H9 (cell line): ENCODE results near the gene RHEBL1. TPM values are rescaled to one million over a fixed set of nuclear protein-coding genes. Genes with fewer than 3 reads are reported as not detected.

Source experiments
- DNase-seq: peaks from one replicate; pipeline ENCODE4 v3.0.0-alpha.2; 2017
- H2AFZ ChIP-seq: one replicate; pipeline ENCODE4 v1.6.1; 2013; ENCODE audit warnings: mild to moderate bottlenecking, low read length, control low read depth, moderate library complexity
- H2AK5ac ChIP-seq: 2 replicates; pipeline ENCODE4 v1.6.1; 2013; ENCODE audit warnings: low read length, control low read depth, mixed read lengths; ENCODE audit not compliant: insufficient read length
- H2BK120ac ChIP-seq: one replicate; pipeline ENCODE4 v1.6.1; 2013; ENCODE audit warnings: low read depth, mild to moderate bottlenecking, low read length, control low read depth, inconsistent platforms; ENCODE audit not compliant: poor library complexity, severe bottlenecking
- H2BK12ac ChIP-seq: 2 replicates; pipeline ENCODE4 v1.6.1; 2013; ENCODE audit warnings: low read length, control low read depth, mixed read lengths, low read depth; ENCODE audit not compliant: insufficient read length
- H2BK15ac ChIP-seq: 2 replicates; pipeline ENCODE4 v1.6.1; 2013; ENCODE audit warnings: low read depth, low read length, control low read depth
- H2BK20ac ChIP-seq: one replicate; pipeline ENCODE4 v1.6.1; 2013; ENCODE audit warnings: low read depth, mild to moderate bottlenecking, low read length, control low read depth, inconsistent platforms; ENCODE audit not compliant: poor library complexity, severe bottlenecking
- H2BK5ac ChIP-seq: 2 replicates; pipeline ENCODE4 v1.6.1; 2013; ENCODE audit warnings: low read length, control low read depth, mixed read lengths; ENCODE audit not compliant: insufficient read length
- H3K14ac ChIP-seq: 2 replicates; pipeline ENCODE4 v1.6.1; 2013; ENCODE audit warnings: low read length, control low read depth; ENCODE audit not compliant: insufficient read depth
- H3K18ac ChIP-seq: 2 replicates; pipeline ENCODE4 v1.6.1; 2013; ENCODE audit warnings: low read depth, mild to moderate bottlenecking, mixed read lengths, low read length, control low read depth; ENCODE audit not compliant: insufficient read length
- H3K23ac ChIP-seq: 2 replicates; pipeline ENCODE4 v1.6.1; 2013; ENCODE audit warnings: low read length, control low read depth, mixed read lengths, low read depth; ENCODE audit not compliant: insufficient read length
- H3K23me2 ChIP-seq: 2 replicates; pipeline ENCODE4 v1.6.1; 2013; ENCODE audit warnings: low read depth, mild to moderate bottlenecking, mixed read lengths, low read length, control low read depth; ENCODE audit not compliant: insufficient read length, poor library complexity, severe bottlenecking
- H3K27ac ChIP-seq: 2 replicates; pipeline ENCODE4 v1.5.1; 2013; ENCODE audit warnings: low read length, control low read depth, mixed read lengths, low read depth; ENCODE audit not compliant: insufficient read length
- H3K27me3 ChIP-seq: 2 replicates; pipeline ENCODE4 v1.6.1; 2013; ENCODE audit warnings: low read length, control low read depth, inconsistent platforms; ENCODE audit not compliant: insufficient read depth
- H3K4ac ChIP-seq: 2 replicates; pipeline ENCODE4 v1.6.1; 2013; ENCODE audit warnings: low read depth, mild to moderate bottlenecking, control low read depth, inconsistent platforms, low read length, moderate library complexity
- H3K4me1 ChIP-seq: 2 replicates; pipeline ENCODE4 v1.6.1; 2013; ENCODE audit warnings: low read length, control low read depth, inconsistent platforms; ENCODE audit not compliant: insufficient read depth
- H3K4me2 ChIP-seq: 2 replicates; pipeline ENCODE4 v1.6.1; 2013; ENCODE audit warnings: low read length, control low read depth, mixed read lengths; ENCODE audit not compliant: insufficient read length, insufficient read depth
- H3K56ac ChIP-seq: 2 replicates; pipeline ENCODE4 v1.6.1; 2013; ENCODE audit warnings: low read depth, mild to moderate bottlenecking, mixed read lengths, low read length, control low read depth; ENCODE audit not compliant: insufficient read length
- H3K79me1 ChIP-seq: 2 replicates; pipeline ENCODE4 v1.6.1; 2013; ENCODE audit warnings: low read depth, mild to moderate bottlenecking, moderate library complexity, low read length, control low read depth, inconsistent platforms; ENCODE audit not compliant: insufficient read depth, poor library complexity, severe bottlenecking
- H3K79me2 ChIP-seq: 2 replicates; pipeline ENCODE4 v1.6.1; 2013; ENCODE audit warnings: low read length, control low read depth, inconsistent platforms; ENCODE audit not compliant: insufficient read depth
- H3K9ac ChIP-seq: 2 replicates; pipeline ENCODE4 v1.6.1; 2013; ENCODE audit warnings: low read length, control low read depth, mixed read lengths; ENCODE audit not compliant: insufficient read length; ENCODE audit errors: extremely low read depth
- H3K9me3 ChIP-seq: one replicate; pipeline ENCODE4 v1.6.1; 2013; ENCODE audit warnings: low read depth, low read length, inconsistent platforms; ENCODE audit not compliant: control insufficient read depth
- H3T11ph ChIP-seq: one replicate; pipeline ENCODE4 v1.6.1; 2013; ENCODE audit warnings: mild to moderate bottlenecking, low read length, control low read depth, inconsistent platforms
- H4K20me1 ChIP-seq: one replicate; pipeline ENCODE4 v1.6.1; 2013; ENCODE audit not compliant: control insufficient read depth, insufficient read length, insufficient read depth
- H4K5ac ChIP-seq: 2 replicates; pipeline ENCODE4 v1.6.1; 2013; ENCODE audit warnings: low read depth, mild to moderate bottlenecking, mixed read lengths, low read length, control low read depth; ENCODE audit not compliant: insufficient read length
- H4K8ac ChIP-seq: replicated peaks from 2 replicates; pipeline ENCODE4 v1.6.1; 2013; ENCODE audit warnings: low read length, control low read depth, mixed read lengths, low read depth; ENCODE audit not compliant: insufficient read length
- H4K91ac ChIP-seq: 2 replicates; pipeline ENCODE4 v1.6.1; 2013; ENCODE audit warnings: low read depth, mild to moderate bottlenecking, moderate library complexity, mixed read lengths, low read length, control low read depth; ENCODE audit not compliant: insufficient read length
- H3K27ac Mint-ChIP-seq, 3 experiments: 2 replicates in 2 of 3; 3 replicates in 1 of 3; pipeline ENCODE4 v1.8.0; 2020 to 2021; ENCODE audit warnings: mixed read lengths in 3 of 3, mild to moderate bottlenecking in 1 of 3, moderate library complexity in 1 of 3
- H3K27me3 Mint-ChIP-seq: 2 replicates; pipeline ENCODE4 v1.8.0; 2021; ENCODE audit warnings: low read depth, mild to moderate bottlenecking, moderate library complexity, mixed read lengths
- H3K36me3 Mint-ChIP-seq, 3 experiments: 2 replicates in 2 of 3; 3 replicates in 1 of 3; pipeline ENCODE4 v1.8.0; 2020 to 2021; ENCODE audit warnings: low read depth in 3 of 3, mixed read lengths in 3 of 3; ENCODE audit not compliant: insufficient read depth in 1 of 3
- H3K4me1 Mint-ChIP-seq, 2 experiments: 2 replicates each; pipeline ENCODE4 v1.8.0; 2020; ENCODE audit warnings: mixed read lengths in 2 of 2
- H3K4me3 Mint-ChIP-seq, 2 experiments: 2 replicates in 1 of 2; 3 replicates in 1 of 2; pipeline ENCODE4 v1.8.0; 2020 to 2021; ENCODE audit warnings: mild to moderate bottlenecking in 2 of 2, mixed read lengths in 2 of 2, moderate library complexity in 1 of 2
- H3K9me3 Mint-ChIP-seq, 2 experiments: 2 replicates in 1 of 2; 3 replicates in 1 of 2; pipeline ENCODE4 v1.8.0; 2020; ENCODE audit warnings: mild to moderate bottlenecking in 2 of 2, mixed read lengths in 2 of 2, moderate library complexity in 1 of 2
- WGBS: extraction: QIAGEN DNeasy Blood & Tissue Kit; methylation state at CpG from one replicate; pipeline ENCODE4 v1.1.7; 2013; ENCODE audit warnings: missing lambda C conversion rate, low lambda C conversion rate, mixed read lengths; ENCODE audit not compliant: insufficient read length; ENCODE audit errors: extremely low coverage; 5-methylcytosine and 5-hydroxymethylcytosine counted together
- total RNA-seq: library from RNA; stranded (reverse); gene quantifications from 2 replicates; pipeline ENCODE4 v1.2.1, GENCODE V29; 2021
- TF ChIP-seq, protein P1 (sequence below): fragments of 200-600 bp; sonication (generic); conservative IDR thresholded peaks from 3 replicates; pipeline ENCODE4 v1.8.0; 2021; ENCODE audit warnings: antibody characterized with exemption, mild to moderate bottlenecking

RHEBL1 gene
- total RNA-seq, 1 experiment from 2014 or later, result 4.0 TPM

DNA sequence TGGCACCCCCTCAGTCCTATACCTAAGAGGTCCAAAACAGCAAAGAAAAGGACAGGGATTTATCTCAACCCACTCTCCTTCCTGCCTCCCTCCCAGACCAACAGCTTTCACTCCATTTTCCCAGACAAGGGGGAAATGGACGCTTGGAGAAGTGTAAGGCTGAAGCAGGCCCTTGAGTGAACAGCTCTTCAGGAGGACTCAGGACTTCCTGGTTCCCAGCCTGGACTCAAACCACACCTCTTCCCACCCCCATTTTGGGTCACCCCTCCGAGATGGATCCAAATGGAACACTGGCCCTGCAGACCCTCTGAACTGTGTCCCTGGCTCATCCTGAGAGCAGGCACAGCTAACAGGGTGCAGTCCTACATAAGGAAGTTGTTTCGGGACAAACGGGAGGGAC lies 11.9 kb downstream of the RHEBL1 start:
- H2AFZ ChIP-seq, result no peak overlapping the region
- H3K4me3 Mint-ChIP-seq, result peak overlapping the region; percentile 97
- no peak overlapping the region for H2BK12ac ChIP-seq
- no peak overlapping the region for H2BK15ac ChIP-seq
- DNase-seq, result no peak
- H3K27me3 ChIP-seq, result no peaks in the 10 kb centered on the region
- no peak overlapping the region for H3K23ac ChIP-seq
- H3K36me3 Mint-ChIP-seq, result peaks cover 26 to 34% (median 31%) of the 10 kb centered on the region in 3 experiments
- H4K5ac ChIP-seq, result no peak overlapping the region
- WGBS, result no CpG with 5 or more reads among the region's 4 CpGs
- H2BK120ac ChIP-seq, result no peak overlapping the region
- H3K56ac ChIP-seq, result no peak overlapping the region
- H4K20me1 ChIP-seq, result no peaks in the 10 kb centered on the region
- H4K91ac ChIP-seq, result no peak overlapping the region
- no peaks in the 10 kb centered on the region for H3K27me3 Mint-ChIP-seq
- H3K27ac ChIP-seq, result no peak overlapping the region
- H3K9ac ChIP-seq, result peak overlapping the region; percentile 50
- H3K4me2 ChIP-seq, result peak overlapping the region; percentile 85
- no peak overlapping the region for H3T11ph ChIP-seq
- peaks cover 50% of the 10 kb centered on the region in 2 experiments for H3K4me1 Mint-ChIP-seq
- H3K18ac ChIP-seq, result no peak overlapping the region
- no peak overlapping the region for H2BK5ac ChIP-seq
- peaks cover 14% of the 10 kb centered on the region for H3K4me1 ChIP-seq
- TF ChIP-seq, protein P1, sequence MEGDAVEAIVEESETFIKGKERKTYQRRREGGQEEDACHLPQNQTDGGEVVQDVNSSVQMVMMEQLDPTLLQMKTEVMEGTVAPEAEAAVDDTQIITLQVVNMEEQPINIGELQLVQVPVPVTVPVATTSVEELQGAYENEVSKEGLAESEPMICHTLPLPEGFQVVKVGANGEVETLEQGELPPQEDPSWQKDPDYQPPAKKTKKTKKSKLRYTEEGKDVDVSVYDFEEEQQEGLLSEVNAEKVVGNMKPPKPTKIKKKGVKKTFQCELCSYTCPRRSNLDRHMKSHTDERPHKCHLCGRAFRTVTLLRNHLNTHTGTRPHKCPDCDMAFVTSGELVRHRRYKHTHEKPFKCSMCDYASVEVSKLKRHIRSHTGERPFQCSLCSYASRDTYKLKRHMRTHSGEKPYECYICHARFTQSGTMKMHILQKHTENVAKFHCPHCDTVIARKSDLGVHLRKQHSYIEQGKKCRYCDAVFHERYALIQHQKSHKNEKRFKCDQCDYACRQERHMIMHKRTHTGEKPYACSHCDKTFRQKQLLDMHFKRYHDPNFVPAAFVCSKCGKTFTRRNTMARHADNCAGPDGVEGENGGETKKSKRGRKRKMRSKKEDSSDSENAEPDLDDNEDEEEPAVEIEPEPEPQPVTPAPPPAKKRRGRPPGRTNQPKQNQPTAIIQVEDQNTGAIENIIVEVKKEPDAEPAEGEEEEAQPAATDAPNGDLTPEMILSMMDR, result no peak
- no peak overlapping the region for H2AK5ac ChIP-seq
- H3K79me2 ChIP-seq, result peaks cover 48% of the 10 kb centered on the region
- H3K27ac Mint-ChIP-seq, result peak overlapping the region in 1 of 3 experiments; percentile 24; a peak in 1 of 7 replicates
- H3K79me1 ChIP-seq, result peaks cover 30% of the 10 kb centered on the region
- no peak overlapping the region for H3K14ac ChIP-seq
- no peaks in the 10 kb centered on the region for H3K9me3 ChIP-seq
- H3K9me3 Mint-ChIP-seq, result no peaks in the 10 kb centered on the region
- H3K4ac ChIP-seq, result no peak overlapping the region
- no peak overlapping the region for H4K8ac ChIP-seq
- H2BK20ac ChIP-seq, result no peak overlapping the region
- peaks cover 24% of the 10 kb centered on the region for H3K23me2 ChIP-seq
